RWPE1 (cell line): ENCODE data around the gene MEIKIN.

Experiments
- CTCF ChIA-PET: fragments of 350-600 bp; sonication (Branson Sonifier 250); formaldehyde crosslinking; extraction: SDS; loops from one replicate; lab custom pipeline; 2021; lab: Yijun Ruan, JAX
- POLR2A ChIA-PET: fragments of 400-600 bp; formaldehyde crosslinking; extraction: SDS; loops from one replicate; lab custom pipeline; 2020; ENCODE audit warnings: antibody characterized with exemption; ENCODE audit not compliant: low non-redundant PET; lab: Yijun Ruan, JAX
- DNase-seq: peaks from one replicate; pipeline ENCODE4 v3.0.0; 2012; ENCODE audit warnings: low spot score
- H3K27ac ChIP-seq: fragments of 450-650 bp; 2 replicates; pipeline ENCODE4 v1.5.1; 2017
- CTCF ChIP-seq: fragments of 450-650 bp; conservative IDR thresholded peaks from 2 replicates; pipeline ENCODE4 v1.5.1; 2017; ENCODE audit warnings: low read depth, mild to moderate bottlenecking

The MEIKIN gene

GRCh38 chr5:131965826-131966415 is 20.5 kb upstream of the MEIKIN start:
- POLR2A ChIA-PET = no interaction called here
- CTCF ChIA-PET = interaction anchor here (0.7 kb wide), 1 partner anchor 96 kb away, joined by 3 read pairs; no protein-coding TSS in a partner anchor
- no peak for DNase-seq
- H3K27ac ChIP-seq = no peak overlapping the region
- no peak for TF ChIP-seq CTCF

DNA sequence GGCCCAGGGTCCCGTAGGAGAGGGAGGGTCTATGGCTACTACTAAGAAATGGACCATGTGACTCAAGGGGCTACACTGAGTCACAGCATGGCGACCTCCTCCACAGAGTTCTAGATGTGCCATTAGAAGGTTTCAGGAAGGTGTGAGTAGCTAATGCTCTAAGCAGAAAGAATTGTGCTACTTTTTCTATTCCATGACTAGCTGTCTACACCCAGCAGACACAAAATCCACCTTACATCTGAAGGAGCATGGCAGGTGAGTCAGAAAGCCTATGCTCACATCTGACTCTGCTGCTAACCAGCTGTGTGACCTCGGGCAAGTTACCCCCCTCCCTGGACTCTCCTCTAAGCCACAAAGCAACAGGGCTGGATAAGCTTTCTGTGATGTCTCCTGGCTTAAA is 14.4 kb upstream of the MEIKIN start:
- ChIA-PET CTCF (no interaction called here), POLR2A (no interaction called here)
- no peak for DNase-seq
- TF ChIP-seq CTCF = no peak
- no peak overlapping the region for H3K27ac ChIP-seq

- no peak for TF ChIP-seq CTCF
- DNase-seq = no peak
- CTCF ChIA-PET = no interaction called here
- POLR2A ChIA-PET = no interaction called here
- H3K27ac ChIP-seq = no peak overlapping the region
Measured at GRCh38 chr5:131959136-131959535, 13.7 kb upstream of the MEIKIN start.

DNA sequence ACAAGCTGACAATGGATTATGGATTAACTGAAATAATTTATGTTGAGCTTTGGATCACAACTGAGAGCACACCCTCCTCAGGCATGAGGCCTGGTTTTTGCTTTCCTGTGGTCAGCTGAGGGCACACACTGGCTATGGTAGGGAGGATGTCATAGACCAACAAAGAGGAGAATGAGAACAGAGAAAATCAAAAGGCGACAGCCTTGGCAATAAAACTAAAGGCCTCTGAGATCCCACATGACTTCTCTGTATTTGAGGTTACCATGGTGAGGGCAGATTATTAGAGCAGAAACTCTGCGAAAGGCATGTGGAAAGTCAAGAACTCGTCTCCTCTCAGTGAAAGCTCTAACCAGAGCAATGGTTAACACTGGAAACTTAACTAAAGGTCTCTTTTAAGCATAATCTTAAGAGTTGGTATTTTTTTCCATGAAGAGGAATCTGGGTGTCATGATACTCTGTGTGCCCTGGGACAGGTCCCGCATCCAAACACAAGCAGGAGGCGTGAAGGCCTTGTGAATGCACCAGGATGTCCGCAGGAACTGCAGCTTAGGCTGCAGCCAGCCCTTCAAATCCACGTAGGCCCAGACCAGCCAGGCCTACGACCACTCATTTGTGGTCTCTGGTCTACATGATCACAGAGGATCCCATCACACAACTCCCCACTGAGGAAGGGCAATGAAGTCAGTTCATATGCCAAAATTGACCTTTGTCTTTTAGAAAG is 12.4 kb upstream of the MEIKIN start:
- H3K27ac ChIP-seq = no peak overlapping the region
- no peak for TF ChIP-seq CTCF
- ChIA-PET CTCF (interaction anchor here (0.7 kb wide), 1 partner anchor 918 kb away, joined by 3 read pairs; no protein-coding TSS in a partner anchor), POLR2A (no interaction called here)
- DNase-seq = no peak

DNA sequence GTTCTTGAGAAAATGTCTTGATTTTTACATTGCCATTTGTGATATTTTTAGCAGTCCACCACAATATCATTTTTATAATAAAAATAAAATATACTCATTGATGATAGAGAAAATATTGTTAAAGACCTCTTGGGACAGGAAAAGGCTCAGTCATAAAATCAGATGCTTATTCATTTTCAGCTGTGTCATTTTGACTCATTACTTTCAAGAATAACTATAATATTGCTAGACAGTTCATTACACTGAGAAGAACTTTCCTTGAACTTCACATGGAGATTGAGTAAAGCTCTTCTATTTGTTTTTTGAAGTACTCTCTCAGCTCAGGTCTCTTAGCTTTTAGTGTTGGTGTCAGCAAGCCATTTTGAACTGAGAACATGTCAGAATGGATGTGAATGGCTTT is 8.5 kb upstream of the MEIKIN start:
- no peak for DNase-seq
- H3K27ac ChIP-seq = no peak overlapping the region
- CTCF ChIA-PET = interaction anchor here (0.7 kb wide), 1 partner anchor 1068 kb away, joined by 3 read pairs; no protein-coding TSS in a partner anchor
- POLR2A ChIA-PET = no interaction called here
- no peak for TF ChIP-seq CTCF

DNA sequence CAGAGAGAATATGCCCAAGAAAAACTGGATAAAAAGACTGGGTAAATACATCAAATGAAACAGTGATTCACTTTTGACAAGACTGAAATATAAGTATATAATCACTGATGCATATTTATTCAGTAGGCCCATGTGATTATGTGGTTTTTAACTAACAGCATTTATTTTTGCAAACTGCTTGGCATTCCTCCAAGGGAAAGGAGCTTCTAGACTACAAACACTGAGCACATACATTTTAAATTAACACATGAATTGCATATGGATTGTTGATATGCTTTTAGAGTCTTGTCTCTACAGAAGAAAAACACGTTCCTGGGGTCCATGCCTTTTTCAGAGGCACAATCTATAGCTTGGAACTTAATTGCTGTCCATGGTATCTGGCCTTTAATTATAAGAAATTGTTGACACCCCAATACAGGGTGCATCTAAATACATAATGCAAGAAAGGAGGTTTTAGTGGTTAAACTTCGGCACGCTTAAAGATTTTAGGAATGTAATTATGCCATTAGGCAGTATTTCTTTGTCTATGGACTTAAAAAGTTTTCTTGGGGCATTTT is 6.9 kb upstream of the MEIKIN start:
- ChIA-PET POLR2A (interaction anchor here (0.6 kb wide), 1 partner anchor 9 kb away, joined by 6 read pairs; no protein-coding TSS in a partner anchor), CTCF (interaction anchor here (0.6 to 1.0 kb wide), 3 partner anchors 11 to 1761 kb away, joined by 3 to 5 read pairs (median 4); no protein-coding TSS in a partner anchor)
- TF ChIP-seq CTCF = no peak
- DNase-seq = no peak
- H3K27ac ChIP-seq = no peak overlapping the region
